GM18861 (cell line): ENCODE data around the gene BLOC1S6.
"Not testable (repeated sequence)": the region's sequence is repeated elsewhere in the genome, so short reads cannot be mapped to it uniquely, and the experiment has no call there.

Source experiments
- ATAC-seq: cut with Tn5 transposase; IDR thresholded peaks from one replicate; pipeline ENCODE4 v1.9.1; 2021; ENCODE audit not compliant: unreplicated experiment

Gene BLOC1S6

DNA sequence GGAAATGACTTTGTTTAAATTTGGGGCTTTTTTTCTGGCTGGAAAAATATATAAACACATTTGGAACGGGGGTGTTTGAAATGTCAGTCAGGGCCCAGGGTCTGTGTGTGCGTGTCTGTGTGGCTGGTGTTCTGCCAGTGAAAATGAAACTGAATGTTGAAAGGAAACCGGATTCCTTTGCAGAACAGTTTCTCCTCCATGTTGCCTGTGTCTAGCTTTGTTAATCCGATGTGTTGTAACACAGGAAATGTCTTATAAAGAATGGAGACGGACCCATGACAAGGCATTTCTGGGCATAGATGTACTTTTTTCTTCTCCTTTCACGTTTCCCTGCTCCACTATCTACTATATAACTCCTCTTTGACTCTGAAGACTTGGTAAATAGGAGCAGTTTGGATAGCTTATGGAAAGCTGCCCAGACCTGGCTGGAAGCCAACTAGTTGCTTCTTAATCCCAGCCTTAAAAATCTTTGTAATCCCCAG is 50.4 kb downstream of the BLOC1S6 start:
- peak; percentile 43 for ATAC-seq

GRCh38 chr15:45640616-45641015 is 53.4 kb downstream of the BLOC1S6 start:
- no peak for ATAC-seq

- ATAC-seq: no peak
Measured at GRCh38 chr15:45641374-45641781, 54.2 kb downstream of the BLOC1S6 start.

- no peak for ATAC-seq
Measured at GRCh38 chr15:45641999-45642932, 55.1 kb downstream of the BLOC1S6 start.

DNA sequence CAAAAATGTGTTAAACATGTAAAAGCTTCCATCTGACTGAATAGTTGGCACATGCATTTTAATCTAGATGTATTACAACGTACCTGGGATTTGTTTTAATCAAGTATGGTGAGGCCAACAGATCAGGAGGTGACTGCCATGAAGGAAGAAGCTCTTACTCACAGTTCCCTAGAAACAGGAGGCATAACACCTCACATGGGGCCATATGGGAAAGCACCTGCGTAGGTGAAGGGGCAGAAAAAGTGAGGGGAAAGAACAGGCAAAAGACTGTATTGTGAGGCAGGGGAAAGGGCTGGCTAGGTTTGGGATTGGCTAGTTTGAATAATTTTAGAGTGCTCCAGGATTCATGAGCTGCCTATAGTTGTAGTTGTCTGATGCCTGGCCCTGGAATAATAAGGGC is 57.3 kb downstream of the BLOC1S6 start:
- ATAC-seq: no peak

DNA sequence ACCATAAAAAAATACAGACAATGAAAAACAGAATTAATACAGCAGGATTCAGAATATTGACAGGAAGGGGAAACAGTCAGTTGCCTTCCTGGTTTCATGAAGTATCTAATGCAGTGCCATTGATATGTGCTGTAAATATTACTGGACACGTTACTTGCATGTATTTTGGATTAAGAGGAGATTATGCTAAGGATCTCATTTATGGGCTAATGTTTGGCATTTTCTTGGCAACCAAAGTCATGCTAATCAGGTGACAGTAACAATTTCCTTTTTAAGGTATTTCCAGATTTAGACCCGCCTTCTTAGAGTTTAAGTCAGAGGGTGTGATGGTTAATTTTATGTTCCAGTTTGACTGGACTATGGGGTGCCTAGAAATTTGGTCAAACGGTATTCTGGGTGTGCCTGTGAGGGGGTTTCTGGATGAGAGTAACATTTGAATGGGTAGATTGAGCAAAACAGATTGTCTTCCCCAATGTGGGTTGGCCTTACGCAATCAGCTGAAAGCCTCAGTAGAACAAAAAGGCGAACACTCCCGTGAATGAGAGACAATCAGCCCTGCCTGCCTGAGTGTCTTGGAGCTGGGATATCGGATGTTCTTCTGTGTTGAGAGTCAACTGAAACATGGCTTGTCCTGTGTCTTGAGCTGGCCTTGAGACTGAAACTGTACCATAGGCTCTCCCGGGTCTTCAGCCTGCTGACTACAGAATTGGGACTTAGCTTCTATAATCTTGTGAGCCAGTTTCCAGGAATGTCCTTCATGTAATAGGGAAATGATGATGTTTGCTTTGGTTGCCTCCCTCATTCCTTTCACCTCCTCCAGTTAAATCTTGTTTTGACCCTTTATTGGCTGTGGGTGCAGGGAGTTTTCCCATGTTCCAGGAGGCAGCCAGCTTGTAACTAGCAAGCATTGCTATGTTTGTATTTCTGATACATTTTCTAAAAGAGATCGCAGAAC is 58.1 kb downstream of the BLOC1S6 start:
- no peak for ATAC-seq

- ATAC-seq: no peak
Measured at GRCh38 chr15:45646220-45646619, 59.0 kb downstream of the BLOC1S6 start.

GRCh38 chr15:45647828-45648227 is 60.6 kb downstream of the BLOC1S6 start:
- no peak for ATAC-seq

GRCh38 chr15:45648521-45649200 is 61.5 kb downstream of the BLOC1S6 start:
- ATAC-seq: no peak

- not testable (repeated sequence) for ATAC-seq
Measured at GRCh38 chr15:45650007-45650406, 62.8 kb downstream of the BLOC1S6 start.

DNA sequence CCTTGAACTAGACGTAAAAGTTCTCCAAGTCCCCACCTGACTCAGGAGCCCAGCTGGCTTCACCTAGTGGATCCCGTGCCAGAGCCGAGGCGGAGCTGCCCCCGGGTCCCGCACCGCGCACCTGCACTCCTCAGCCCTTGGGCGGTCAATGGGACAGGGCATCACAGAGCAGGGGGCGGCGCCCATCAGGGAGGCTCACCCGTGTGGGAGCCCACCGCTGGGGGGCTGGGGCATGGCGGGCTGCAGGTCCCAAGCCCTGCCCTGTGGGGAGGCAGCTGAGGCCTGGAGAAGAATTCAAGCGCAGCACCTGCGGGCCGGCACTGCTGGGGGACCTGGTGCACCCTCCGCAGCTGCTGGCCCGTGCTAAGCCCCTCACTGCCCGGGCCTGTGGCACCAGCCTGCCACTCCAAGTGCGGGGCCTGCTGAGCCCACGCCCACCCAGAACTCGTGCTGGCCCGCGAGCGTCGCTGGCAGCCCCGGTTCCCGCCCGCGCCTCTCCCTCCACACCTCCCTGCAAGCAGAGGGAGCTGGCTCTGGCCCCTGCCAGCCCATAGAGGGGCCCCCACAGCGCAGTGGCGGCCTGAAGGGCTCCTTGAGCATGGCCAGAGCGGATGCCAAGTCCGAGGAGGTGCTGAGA is 63.8 kb downstream of the BLOC1S6 start:
- no peak for ATAC-seq

- ATAC-seq: no peak
Measured at GRCh38 chr15:45653702-45654424, 66.7 kb downstream of the BLOC1S6 start.

- ATAC-seq: no peak
Measured at GRCh38 chr15:45654749-45655148, 67.6 kb downstream of the BLOC1S6 start.

GRCh38 chr15:45657254-45657653 is 70.1 kb downstream of the BLOC1S6 start:
- ATAC-seq: no peak

DNA sequence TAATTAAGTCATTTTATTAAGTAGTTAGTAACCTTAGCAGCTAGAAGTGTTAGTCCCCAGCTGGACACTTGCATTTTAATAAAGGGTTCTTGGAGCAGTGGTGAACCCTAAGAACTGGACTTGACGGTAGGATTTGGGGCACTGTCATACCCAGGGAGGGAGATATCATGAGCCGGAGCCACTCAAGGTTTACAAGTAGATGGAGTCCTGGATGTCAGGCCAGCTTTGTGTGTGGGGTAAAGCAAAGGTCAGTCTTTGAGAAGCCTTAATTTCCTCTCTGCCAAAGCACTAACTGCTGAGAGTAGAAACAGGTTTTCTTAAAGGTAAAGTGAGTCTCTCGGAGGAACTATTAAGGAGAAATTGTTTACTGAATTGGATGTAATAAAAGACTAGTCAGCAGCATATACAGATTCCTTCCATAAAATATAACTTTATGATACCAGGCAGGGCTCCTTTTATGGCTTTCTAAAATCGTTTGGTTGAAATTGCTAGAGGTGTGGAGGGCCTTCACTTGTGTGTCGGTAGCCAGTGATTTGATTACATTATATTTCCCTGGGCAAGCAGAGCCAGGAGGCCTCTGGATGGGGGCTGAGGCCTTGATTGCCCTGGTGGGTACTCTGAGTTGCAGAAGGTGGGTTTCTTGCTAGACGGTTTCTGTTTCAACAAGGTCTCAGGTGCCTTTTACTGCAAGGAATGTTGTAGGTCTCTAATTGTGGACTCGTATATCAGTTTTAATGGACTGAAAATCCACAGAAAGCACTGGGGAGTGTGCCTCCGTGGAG is 70.8 kb downstream of the BLOC1S6 start:
- no peak for ATAC-seq
